ENCODE results near the gene ZHX3. TPM values are rescaled to one million over a fixed set of nuclear protein-coding genes. Genes with fewer than 3 reads are reported as not detected.

ZHX3 gene
- total and polyA plus RNA-seq, 4 donors, result 3.2 to 30.0 (median 8.0) TPM

DNA sequence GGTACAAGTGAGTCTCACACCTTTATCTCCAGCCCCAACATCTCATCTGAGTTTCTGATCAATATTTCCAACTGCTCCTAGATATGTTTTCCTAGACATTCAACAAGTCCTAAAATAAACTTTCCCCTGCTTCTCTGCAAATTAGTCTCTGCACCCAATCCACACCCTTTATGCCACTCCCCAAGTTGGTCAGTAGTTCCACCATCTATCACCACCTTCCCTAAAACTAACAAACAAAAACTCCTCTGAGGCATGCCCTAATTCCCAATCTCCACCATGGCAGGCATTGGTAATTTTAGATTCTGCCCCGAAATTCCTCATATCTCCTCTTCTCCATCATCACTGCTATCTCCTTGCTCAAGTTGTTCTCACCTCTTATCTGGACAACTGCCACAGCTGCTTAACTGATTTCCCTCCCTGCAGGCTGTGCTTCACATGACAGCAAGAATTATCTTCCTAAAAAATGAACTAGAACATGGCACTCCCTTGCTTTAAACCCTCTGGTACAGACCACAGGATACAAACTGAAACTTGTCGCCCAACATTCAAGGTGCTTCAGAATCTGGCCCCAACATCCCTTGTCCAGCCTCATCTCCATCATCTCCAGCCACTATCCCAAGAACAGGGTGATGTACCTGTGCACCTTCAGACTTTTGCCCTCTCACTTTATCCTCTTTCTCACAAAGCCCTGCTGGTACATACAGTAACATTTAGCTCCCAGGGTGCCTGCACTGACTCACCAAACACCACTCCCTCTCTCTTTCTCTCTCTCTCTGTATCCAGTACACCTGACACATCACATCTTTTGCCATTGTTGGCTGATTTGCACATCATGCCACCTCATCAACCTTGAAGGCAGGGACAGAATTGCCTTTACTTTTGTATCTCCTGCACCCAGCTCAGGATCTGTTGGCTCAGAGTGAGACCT lies 55.5 kb downstream of the ZHX3 start:
- Histone ChIP-seq H3K27ac (ENCODE audit: low read depth in 1 of 2, low read length in 2 of 2) (no peak overlapping the region), H3K36me3 (ENCODE audit: control insufficient read depth in 4 of 4, insufficient read depth in 3 of 4, low read depth in 1 of 4, low read length in 3 of 4) (peaks cover 0 to 6% (median under 1%) of the 10 kb centered on the region in 4 donors), H3K4me1 (ENCODE audit: control insufficient read depth in 4 of 4, insufficient read depth in 4 of 4, low read length in 3 of 4) (no peaks in the 10 kb centered on the region), H3K27me3 (ENCODE audit: control insufficient read depth in 4 of 4, insufficient read depth in 4 of 4, low read length in 3 of 4) (no peaks in the 10 kb centered on the region), H3K4me3 (ENCODE audit: low read depth in 1 of 3, low read length in 3 of 3) (no peak overlapping the region), H3K9me3 (ENCODE audit: control insufficient read depth in 4 of 4, low read length in 3 of 4) (no peaks in the 10 kb centered on the region), H3K9ac (ENCODE audit: low read depth in 1 of 2, low read length in 2 of 2) (no peak overlapping the region)
- no peak for DNase-seq (ENCODE audit: low spot score)
- 83% methylated on average over 2 of the region's 2 CpGs for WGBS
- no peak for TF ChIP-seq YY1 (IDR thresholded peaks at IDR 0.05)
- no peak for TF ChIP-seq HNF4A (conservative IDR thresholded peaks at IDR 0.05)
- TF ChIP-seq RAD21 (IDR thresholded peaks at IDR 0.05), result no peak
- TF ChIP-seq, protein P1, sequence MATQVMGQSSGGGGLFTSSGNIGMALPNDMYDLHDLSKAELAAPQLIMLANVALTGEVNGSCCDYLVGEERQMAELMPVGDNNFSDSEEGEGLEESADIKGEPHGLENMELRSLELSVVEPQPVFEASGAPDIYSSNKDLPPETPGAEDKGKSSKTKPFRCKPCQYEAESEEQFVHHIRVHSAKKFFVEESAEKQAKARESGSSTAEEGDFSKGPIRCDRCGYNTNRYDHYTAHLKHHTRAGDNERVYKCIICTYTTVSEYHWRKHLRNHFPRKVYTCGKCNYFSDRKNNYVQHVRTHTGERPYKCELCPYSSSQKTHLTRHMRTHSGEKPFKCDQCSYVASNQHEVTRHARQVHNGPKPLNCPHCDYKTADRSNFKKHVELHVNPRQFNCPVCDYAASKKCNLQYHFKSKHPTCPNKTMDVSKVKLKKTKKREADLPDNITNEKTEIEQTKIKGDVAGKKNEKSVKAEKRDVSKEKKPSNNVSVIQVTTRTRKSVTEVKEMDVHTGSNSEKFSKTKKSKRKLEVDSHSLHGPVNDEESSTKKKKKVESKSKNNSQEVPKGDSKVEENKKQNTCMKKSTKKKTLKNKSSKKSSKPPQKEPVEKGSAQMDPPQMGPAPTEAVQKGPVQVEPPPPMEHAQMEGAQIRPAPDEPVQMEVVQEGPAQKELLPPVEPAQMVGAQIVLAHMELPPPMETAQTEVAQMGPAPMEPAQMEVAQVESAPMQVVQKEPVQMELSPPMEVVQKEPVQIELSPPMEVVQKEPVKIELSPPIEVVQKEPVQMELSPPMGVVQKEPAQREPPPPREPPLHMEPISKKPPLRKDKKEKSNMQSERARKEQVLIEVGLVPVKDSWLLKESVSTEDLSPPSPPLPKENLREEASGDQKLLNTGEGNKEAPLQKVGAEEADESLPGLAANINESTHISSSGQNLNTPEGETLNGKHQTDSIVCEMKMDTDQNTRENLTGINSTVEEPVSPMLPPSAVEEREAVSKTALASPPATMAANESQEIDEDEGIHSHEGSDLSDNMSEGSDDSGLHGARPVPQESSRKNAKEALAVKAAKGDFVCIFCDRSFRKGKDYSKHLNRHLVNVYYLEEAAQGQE (IDR thresholded peaks at IDR 0.05), result no peak
- no peak for TF ChIP-seq GABPA (IDR thresholded peaks at IDR 0.05 in 1 of 2, conservative IDR thresholded peaks at IDR 0.05 in 1 of 2)
- TF ChIP-seq SP1 (IDR thresholded peaks at IDR 0.05), result no peak
- no peak for TF ChIP-seq ZBTB33 (IDR thresholded peaks at IDR 0.05)
- no peak for TF ChIP-seq MAX (IDR thresholded peaks at IDR 0.05)
- no peak for TF ChIP-seq JUND (IDR thresholded peaks at IDR 0.05)
- TF ChIP-seq FOXA2 (IDR thresholded peaks at IDR 0.05), result no peak
- TF ChIP-seq RXRA (IDR thresholded peaks at IDR 0.05), result no peak
- no peak for TF ChIP-seq HNF4G (IDR thresholded peaks at IDR 0.05)
- TF ChIP-seq ATF3 (IDR thresholded peaks at IDR 0.05), result no peak
- TF ChIP-seq NR2F2 (IDR thresholded peaks at IDR 0.05), result no peak
- TF ChIP-seq FOXA1 (IDR thresholded peaks at IDR 0.05), result no peak
- TF ChIP-seq CTCF (IDR thresholded peaks at IDR 0.05; ENCODE audit: low read depth, low read length, missing input control), result no peak
- no peak for TF ChIP-seq TAF1 (conservative IDR thresholded peaks at IDR 0.05)
- TF ChIP-seq EGR1 (IDR thresholded peaks at IDR 0.05; ENCODE audit: low read depth in 2 of 2), result no peak

All from liver (tissue), 9 donors.